ENCODE measurements around the gene MYG1.
"Not testable (repeated sequence)": the region's sequence is repeated elsewhere in the genome, so short reads cannot be mapped to it uniquely, and the experiment has no call there.

Gene MYG1

GRCh38 chr12:53287741-53288216, 11.7 kb upstream of the MYG1 start:
- peak; percentile 45 for DNase-seq

- DNase-seq: no peak
These were observed 11.2 kb upstream of the MYG1 start for GRCh38 chr12:53288322-53288721.

- no peak for DNase-seq
These were observed 9.6 kb upstream of the MYG1 start for GRCh38 chr12:53289891-53290290.

GRCh38 chr12:53290661-53291060, 8.8 kb upstream of the MYG1 start:
- DNase-seq: no peak

GRCh38 chr12:53292426-53292825, 7.1 kb upstream of the MYG1 start:
- DNase-seq: no peak

- peak; percentile 82 for DNase-seq
These were observed 4.2 kb upstream of the MYG1 start, which contains the start of gene PFDN5 for GRCh38 chr12:53295070-53295890. TSS of gene PFDN5 (plus strand) at chr12:53295542. CDS start at chr12:53295568, 26 bp downstream.

GRCh38 chr12:53295891-53296219, 3.6 kb upstream of the MYG1 start:
- DNase-seq: no peak

- not testable (repeated sequence) for DNase-seq
These were observed 2.4 kb upstream of the MYG1 start for GRCh38 chr12:53297106-53297505.

- no peak for DNase-seq
These were observed 1.3 kb upstream of the MYG1 start for GRCh38 chr12:53298164-53298563.

- DNase-seq: no peak
These were observed 418 bp upstream of the MYG1 start for GRCh38 chr12:53299101-53299453.

- no peak for DNase-seq
These were observed 692 bp downstream of the MYG1 start for GRCh38 chr12:53300187-53300586.

GRCh38 chr12:53302903-53303302, 3.4 kb downstream of the MYG1 start:
- no peak for DNase-seq

- no peak for DNase-seq
These were observed 7.3 kb downstream of the MYG1 start for GRCh38 chr12:53306826-53307225.

GRCh38 chr12:53308276-53308675, 8.8 kb downstream of the MYG1 start:
- peak; percentile 53 for DNase-seq

- no peak for DNase-seq
These were observed 14.5 kb downstream of the MYG1 start for GRCh38 chr12:53313996-53314395.

GRCh38 chr12:53320352-53321195, 21.1 kb downstream of the MYG1 start:
- DNase-seq: no peak

- DNase-seq: no peak
These were observed 24.8 kb downstream of the MYG1 start for GRCh38 chr12:53324113-53324778.

- peak; percentile 88 for DNase-seq
These were observed 25.4 kb downstream of the MYG1 start for GRCh38 chr12:53324779-53325510.

GRCh38 chr12:53325511-53326061, 26.1 kb downstream of the MYG1 start:
- peak; percentile 19 for DNase-seq

GRCh38 chr12:53326460-53327185, 27.1 kb downstream of the MYG1 start:
- no peak for DNase-seq

- DNase-seq: no peak
These were observed 28.0 kb downstream of the MYG1 start for GRCh38 chr12:53327435-53328042.

All from NCI-H2171 treated with DMSO at 0.1 percent for 48 hours (cell line).